ENCODE results near the gene LHFPL2.

GRCh38 chr5:78659114-78659513, 10.5 kb upstream of the LHFPL2 start:
- TF ChIP-seq, protein P1, sequence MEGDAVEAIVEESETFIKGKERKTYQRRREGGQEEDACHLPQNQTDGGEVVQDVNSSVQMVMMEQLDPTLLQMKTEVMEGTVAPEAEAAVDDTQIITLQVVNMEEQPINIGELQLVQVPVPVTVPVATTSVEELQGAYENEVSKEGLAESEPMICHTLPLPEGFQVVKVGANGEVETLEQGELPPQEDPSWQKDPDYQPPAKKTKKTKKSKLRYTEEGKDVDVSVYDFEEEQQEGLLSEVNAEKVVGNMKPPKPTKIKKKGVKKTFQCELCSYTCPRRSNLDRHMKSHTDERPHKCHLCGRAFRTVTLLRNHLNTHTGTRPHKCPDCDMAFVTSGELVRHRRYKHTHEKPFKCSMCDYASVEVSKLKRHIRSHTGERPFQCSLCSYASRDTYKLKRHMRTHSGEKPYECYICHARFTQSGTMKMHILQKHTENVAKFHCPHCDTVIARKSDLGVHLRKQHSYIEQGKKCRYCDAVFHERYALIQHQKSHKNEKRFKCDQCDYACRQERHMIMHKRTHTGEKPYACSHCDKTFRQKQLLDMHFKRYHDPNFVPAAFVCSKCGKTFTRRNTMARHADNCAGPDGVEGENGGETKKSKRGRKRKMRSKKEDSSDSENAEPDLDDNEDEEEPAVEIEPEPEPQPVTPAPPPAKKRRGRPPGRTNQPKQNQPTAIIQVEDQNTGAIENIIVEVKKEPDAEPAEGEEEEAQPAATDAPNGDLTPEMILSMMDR (IDR thresholded peaks at IDR 0.05) = no peak
- no peak for TF ChIP-seq POLR2A (IDR thresholded peaks at IDR 0.05)

Measured in body of pancreas (tissue), 4 donors.